Astrocyte (in vitro differentiated cells and primary cell): ENCODE results near the gene HSD11B2. TPM values are rescaled to one million over a fixed set of nuclear protein-coding genes. Genes with fewer than 3 reads are reported as not detected.

ENCODE experiments used
- DNase-seq: peaks from one replicate; pipeline ENCODE4 v3.0.0-alpha.2; 2010; ENCODE audit warnings: low read depth
- FAIRE-seq: peaks from 2 replicates; lab custom pipeline; 2011; peaks lifted over from hg19 to GRCh38; lab: Jason Lieb, UNC
- H2AFZ ChIP-seq: 2 replicates; pipeline ENCODE4 v1.6.0; 2012; ENCODE audit warnings: low read depth, low read length, inconsistent platforms
- H3K27ac ChIP-seq: 2 replicates; pipeline ENCODE4 v1.5.1; 2011; ENCODE audit warnings: low read depth, low read length, inconsistent platforms
- H3K27me3 ChIP-seq: 2 replicates; pipeline ENCODE4 v1.6.0; 2011; ENCODE audit warnings: low read length, inconsistent platforms; ENCODE audit not compliant: insufficient read depth
- H3K36me3 ChIP-seq: 2 replicates; pipeline ENCODE4 v1.5.1; 2011; ENCODE audit warnings: low read length, inconsistent platforms; ENCODE audit not compliant: insufficient read depth
- H3K4me1 ChIP-seq: 2 replicates; pipeline ENCODE4 v1.5.1; 2011; ENCODE audit warnings: low read length, inconsistent platforms; ENCODE audit not compliant: insufficient read depth
- H3K4me2 ChIP-seq: 2 replicates; pipeline ENCODE4 v1.6.0; 2012; ENCODE audit warnings: low read length, inconsistent platforms
- H3K4me3 ChIP-seq: 2 replicates; pipeline ENCODE4 v1.5.1; 2011; ENCODE audit warnings: low read depth, mild to moderate bottlenecking, low read length, inconsistent platforms; ENCODE audit not compliant: insufficient read depth
- H3K79me2 ChIP-seq: 2 replicates; pipeline ENCODE4 v1.6.0; 2012; ENCODE audit warnings: mild to moderate bottlenecking, low read length, inconsistent platforms; ENCODE audit not compliant: insufficient read depth
- H3K9ac ChIP-seq: 2 replicates; pipeline ENCODE4 v1.6.0; 2012; ENCODE audit warnings: mild to moderate bottlenecking, low read length, inconsistent platforms
- H3K9me3 ChIP-seq: 2 replicates; pipeline ENCODE4 v1.5.1; 2012; ENCODE audit warnings: low read depth, mild to moderate bottlenecking, low read length, inconsistent platforms; ENCODE audit not compliant: insufficient read depth
- H4K20me1 ChIP-seq: 2 replicates; pipeline ENCODE4 v1.6.0; 2012; ENCODE audit warnings: low read length, inconsistent platforms; ENCODE audit not compliant: insufficient read depth
- H3K27ac Mint-ChIP-seq: one replicate; pipeline ENCODE4 v1.8.0; 2021; ENCODE audit warnings: mild to moderate bottlenecking, mixed read lengths; ENCODE audit not compliant: unreplicated experiment
- H3K27me3 Mint-ChIP-seq: one replicate; pipeline ENCODE4 v1.8.0; 2021; ENCODE audit warnings: low read depth, mixed read lengths; ENCODE audit not compliant: unreplicated experiment
- H3K36me3 Mint-ChIP-seq: one replicate; pipeline ENCODE4 v1.8.0; 2021; ENCODE audit warnings: low read depth, mixed read lengths; ENCODE audit not compliant: unreplicated experiment
- H3K4me1 Mint-ChIP-seq: one replicate; pipeline ENCODE4 v1.8.0; 2021; ENCODE audit warnings: low read depth, mixed read lengths; ENCODE audit not compliant: unreplicated experiment
- H3K4me3 Mint-ChIP-seq: one replicate; pipeline ENCODE4 v1.8.0; 2021; ENCODE audit warnings: mild to moderate bottlenecking, moderate library complexity, mixed read lengths; ENCODE audit not compliant: unreplicated experiment
- H3K9me3 Mint-ChIP-seq: one replicate; pipeline ENCODE4 v1.8.0; 2021; ENCODE audit warnings: mild to moderate bottlenecking, mixed read lengths; ENCODE audit not compliant: unreplicated experiment
- CTCF ChIP-seq: IDR thresholded peaks from 2 replicates; pipeline ENCODE4 v1.5.1; 2011; ENCODE audit warnings: low read depth, mild to moderate bottlenecking, inconsistent platforms, low read length, moderate library complexity; ENCODE audit not compliant: insufficient read depth
- EZH2 ChIP-seq: IDR thresholded peaks from 2 replicates; pipeline ENCODE4 v1.6.1; 2012; ENCODE audit warnings: mild to moderate bottlenecking, low read length, inconsistent platforms; ENCODE audit not compliant: insufficient read depth
- total RNA-seq: library from RNA; stranded (reverse); gene quantifications from 2 replicates; pipeline ENCODE4 v1.2.1, GENCODE V29; 2021

HSD11B2 gene
- total RNA-seq, 1 donor from 2014 or later, result not detected

- peaks cover 8% of the 10 kb centered on the region for H3K36me3 Mint-ChIP-seq
- no peak overlapping the region for H3K4me2 ChIP-seq
Observed at GRCh38 chr16:67470359-67470758, 39.4 kb downstream of the HSD11B2 start.

GRCh38 chr16:67471758-67472384 is 41.0 kb downstream of the HSD11B2 start:
- no peak overlapping the region for H3K27ac Mint-ChIP-seq
- H3K36me3 ChIP-seq, result peaks cover 5% of the 10 kb centered on the region
- H3K79me2 ChIP-seq, result peaks cover 88% of the 10 kb centered on the region
- TF ChIP-seq CTCF, result no peak
- TF ChIP-seq EZH2, result no peak
- no peaks in the 10 kb centered on the region for H3K27me3 ChIP-seq
- peaks cover 91% of the 10 kb centered on the region for H4K20me1 ChIP-seq
- H3K9ac ChIP-seq, result no peak overlapping the region
- H3K27ac ChIP-seq, result no peak overlapping the region
- FAIRE-seq (no peak), DNase-seq (no peak)
- H3K36me3 Mint-ChIP-seq, result peaks cover 8% of the 10 kb centered on the region
- H3K27me3 Mint-ChIP-seq, result no peaks in the 10 kb centered on the region
- no peak overlapping the region for H3K4me3 ChIP-seq
- H3K4me1 Mint-ChIP-seq, result peaks cover 3% of the 10 kb centered on the region
- H3K9me3 ChIP-seq, result no peaks in the 10 kb centered on the region
- no peak overlapping the region for H3K4me3 Mint-ChIP-seq
- H3K4me2 ChIP-seq, result no peak overlapping the region
- no peaks in the 10 kb centered on the region for H3K4me1 ChIP-seq
- no peaks in the 10 kb centered on the region for H3K9me3 Mint-ChIP-seq
- H2AFZ ChIP-seq, result no peak overlapping the region

More at GRCh38 chr16:67470359-67470758, 39.4 kb downstream of the HSD11B2 start:
- Mint-ChIP-seq H3K27ac (no peak overlapping the region), H3K9me3 (no peaks in the 10 kb centered on the region), H3K27me3 (no peaks in the 10 kb centered on the region), H3K4me3 (no peak overlapping the region), H3K4me1 (peaks cover 6% of the 10 kb centered on the region)
- Histone ChIP-seq H2AFZ (no peak overlapping the region), H3K4me1 (peaks cover 4% of the 10 kb centered on the region), H3K4me3 (no peak overlapping the region), H3K9ac (no peak overlapping the region), H4K20me1 (peaks cover 93% of the 10 kb centered on the region), H3K27me3 (no peaks in the 10 kb centered on the region), H3K9me3 (no peaks in the 10 kb centered on the region), H3K79me2 (peaks cover 85% of the 10 kb centered on the region), H3K36me3 (peaks cover under 1% of the 10 kb centered on the region), H3K27ac (no peak overlapping the region)
- DNase-seq (no peak), FAIRE-seq (no peak)
- no peak for TF ChIP-seq EZH2

- FAIRE-seq (no peak), DNase-seq (no peak)
- TF ChIP-seq CTCF (no peak), EZH2 (no peak)
- H3K9me3 ChIP-seq, result no peaks in the 10 kb centered on the region
- no peak overlapping the region for H3K4me3 ChIP-seq
- Mint-ChIP-seq H3K9me3 (no peaks in the 10 kb centered on the region), H3K27ac (no peak overlapping the region), H3K4me1 (peaks cover 13% of the 10 kb centered on the region), H3K4me3 (no peak overlapping the region), H3K27me3 (no peaks in the 10 kb centered on the region), H3K36me3 (peaks cover 2% of the 10 kb centered on the region)
- no peak overlapping the region for H3K4me2 ChIP-seq
- H3K4me1 ChIP-seq, result peaks cover 4% of the 10 kb centered on the region
- peaks cover 90% of the 10 kb centered on the region for H3K79me2 ChIP-seq
- H3K9ac ChIP-seq, result no peak overlapping the region
- no peak overlapping the region for H3K27ac ChIP-seq
- H3K27me3 ChIP-seq, result no peaks in the 10 kb centered on the region
- peaks cover 82% of the 10 kb centered on the region for H4K20me1 ChIP-seq
- no peak overlapping the region for H2AFZ ChIP-seq
- peaks cover 5% of the 10 kb centered on the region for H3K36me3 ChIP-seq
Observed at GRCh38 chr16:67474551-67475455, 43.9 kb downstream of the HSD11B2 start.
